ENCODE results near the gene TLCD5. TPM values are rescaled to one million over a fixed set of nuclear protein-coding genes. Genes with fewer than 3 reads are reported as not detected.

Gene TLCD5
- total RNA-seq, 2 donors from 2014 or later = 13.8 to 20.1 TPM

GRCh38 chr11:120281143-120281795 lies 43.8 kb upstream of the TLCD5 start:
- 77 to 81% methylated on average over 7 of the region's 7 CpGs for WGBS, 2 experiments (ENCODE audit: insufficient coverage in 1 of 2, insufficient read length in 1 of 2)
- H3K4me3 ChIP-seq (ENCODE audit: low read length) = no peak overlapping the region
- Mint-ChIP-seq H3K4me1 (peaks cover 8% of the 10 kb centered on the region), H3K27ac (no peak overlapping the region), H3K27me3 (ENCODE audit: insufficient read depth) (no peaks in the 10 kb centered on the region), H3K9me3 (no peaks in the 10 kb centered on the region), H3K4me3 (no peak overlapping the region), H3K36me3 (ENCODE audit: low read depth) (no peaks in the 10 kb centered on the region)
- H3K9me3 ChIP-seq (ENCODE audit: control insufficient read depth, low read length) = no peaks in the 10 kb centered on the region
- no peak overlapping the region for H3K9ac ChIP-seq (ENCODE audit: extremely low read depth, low read length, poor library complexity, severe bottlenecking)
- H3K27ac ChIP-seq (ENCODE audit: low read depth, low read length) = no peak overlapping the region
- no peaks in the 10 kb centered on the region for H3K27me3 ChIP-seq (ENCODE audit: control insufficient read depth, insufficient read depth, low read length, poor library complexity, severe bottlenecking)
- no peak for TF ChIP-seq CTCF (conservative IDR thresholded peaks at IDR 0.05)
- DNase-seq = no peak
- H3K4me1 ChIP-seq (ENCODE audit: control insufficient read depth, insufficient read depth, low read length) = peaks cover 5% of the 10 kb centered on the region
- no peaks in the 10 kb centered on the region for H3K36me3 ChIP-seq (ENCODE audit: control insufficient read depth, insufficient read depth, low read length)

- H3K27me3 ChIP-seq (ENCODE audit: control insufficient read depth, insufficient read depth, low read length, poor library complexity, severe bottlenecking) = no peaks in the 10 kb centered on the region
- H3K4me3 ChIP-seq (ENCODE audit: low read length) = no peak overlapping the region
- no peak overlapping the region for H3K9ac ChIP-seq (ENCODE audit: extremely low read depth, low read length, poor library complexity, severe bottlenecking)
- Mint-ChIP-seq H3K4me3 (no peak overlapping the region), H3K4me1 (peaks cover 8% of the 10 kb centered on the region), H3K27ac (no peak overlapping the region), H3K27me3 (ENCODE audit: insufficient read depth) (no peaks in the 10 kb centered on the region), H3K9me3 (no peaks in the 10 kb centered on the region), H3K36me3 (ENCODE audit: low read depth) (no peaks in the 10 kb centered on the region)
- H3K27ac ChIP-seq (ENCODE audit: low read depth, low read length) = no peak overlapping the region
- no peaks in the 10 kb centered on the region for H3K9me3 ChIP-seq (ENCODE audit: control insufficient read depth, low read length)
- 81 to 86% methylated on average over 2 of the region's 2 CpGs for WGBS, 2 experiments (ENCODE audit: insufficient coverage in 1 of 2, insufficient read length in 1 of 2)
- no peak for TF ChIP-seq CTCF (conservative IDR thresholded peaks at IDR 0.05)
- H3K4me1 ChIP-seq (ENCODE audit: control insufficient read depth, insufficient read depth, low read length) = peaks cover 5% of the 10 kb centered on the region
- no peak for DNase-seq
- H3K36me3 ChIP-seq (ENCODE audit: control insufficient read depth, insufficient read depth, low read length) = no peaks in the 10 kb centered on the region
These were observed 42.0 kb upstream of the TLCD5 start for GRCh38 chr11:120283124-120283523.

GRCh38 chr11:120284272-120284671 lies 40.8 kb upstream of the TLCD5 start:
- no peaks in the 10 kb centered on the region for H3K36me3 Mint-ChIP-seq (ENCODE audit: low read depth)

More at GRCh38 chr11:120284272-120284671, 40.8 kb upstream of the TLCD5 start:
- Histone ChIP-seq H3K4me3 (ENCODE audit: low read length) (no peak overlapping the region), H3K9ac (ENCODE audit: extremely low read depth, low read length, poor library complexity, severe bottlenecking) (no peak overlapping the region), H3K9me3 (ENCODE audit: control insufficient read depth, low read length) (no peaks in the 10 kb centered on the region), H3K27ac (ENCODE audit: low read depth, low read length) (no peak overlapping the region), H3K36me3 (ENCODE audit: control insufficient read depth, insufficient read depth, low read length) (no peaks in the 10 kb centered on the region), H3K27me3 (ENCODE audit: control insufficient read depth, insufficient read depth, low read length, poor library complexity, severe bottlenecking) (no peaks in the 10 kb centered on the region), H3K4me1 (ENCODE audit: control insufficient read depth, insufficient read depth, low read length) (peaks cover 5% of the 10 kb centered on the region)
- no peaks in the 10 kb centered on the region for H3K9me3 Mint-ChIP-seq
- no peak for DNase-seq
- peaks cover 8% of the 10 kb centered on the region for H3K4me1 Mint-ChIP-seq
- no peaks in the 10 kb centered on the region for H3K27me3 Mint-ChIP-seq (ENCODE audit: insufficient read depth)
- no peak for TF ChIP-seq CTCF (conservative IDR thresholded peaks at IDR 0.05)
- no peak overlapping the region for H3K4me3 Mint-ChIP-seq
- no peak overlapping the region for H3K27ac Mint-ChIP-seq
- WGBS, 2 experiments (ENCODE audit: insufficient coverage in 1 of 2, insufficient read length in 1 of 2) = 92 to 96% methylated on average over 4 to 6 of the region's 6 CpGs

Measured in endodermal cell (in vitro differentiated cells).